Erythroblast (primary cell): ENCODE data around the gene KIF16B.

Experiments used
- GATA1 ChIP-seq: IDR thresholded peaks from 2 replicates; pipeline ENCODE4 v1.6.1; 2011; ENCODE audit warnings: low read depth, mild to moderate bottlenecking, control low read depth, low read length, moderate library complexity
- POLR2A ChIP-seq: IDR thresholded peaks from 2 replicates; pipeline ENCODE4 v1.6.1; 2011; ENCODE audit warnings: mild to moderate bottlenecking, low read length

- TF ChIP-seq POLR2A: no peak
- no peak for TF ChIP-seq GATA1
Measured at GRCh38 chr20:16260911-16261310, 312.3 kb downstream of the KIF16B start.
